Esophagus squamous epithelium (tissue), 4 donors: Measurements from ENCODE around the gene ATP11A.

Experiments used
- POLR2A ChIP-seq, 4 donors: fragments of 450-650 bp; IDR thresholded peaks; one replicate each; pipeline ENCODE4 v1.6.1; 2017; ENCODE audit warnings: antibody characterized with exemption in 4 of 4, mild to moderate bottlenecking in 4 of 4, moderate library complexity in 3 of 4
- TF ChIP-seq, protein P1 (sequence below), 6 experiments: fragments of 450-650 bp in 4 of 6; fragments of 200-600 bp in 2 of 6; sonication (generic) in 2 of 6; IDR thresholded peaks; one replicate each; pipeline ENCODE4 v1.5.1; 2016 to 2019; ENCODE audit warnings: antibody characterized with exemption in 6 of 6, mild to moderate bottlenecking in 4 of 6, moderate library complexity in 4 of 6

- TF ChIP-seq, protein P1, sequence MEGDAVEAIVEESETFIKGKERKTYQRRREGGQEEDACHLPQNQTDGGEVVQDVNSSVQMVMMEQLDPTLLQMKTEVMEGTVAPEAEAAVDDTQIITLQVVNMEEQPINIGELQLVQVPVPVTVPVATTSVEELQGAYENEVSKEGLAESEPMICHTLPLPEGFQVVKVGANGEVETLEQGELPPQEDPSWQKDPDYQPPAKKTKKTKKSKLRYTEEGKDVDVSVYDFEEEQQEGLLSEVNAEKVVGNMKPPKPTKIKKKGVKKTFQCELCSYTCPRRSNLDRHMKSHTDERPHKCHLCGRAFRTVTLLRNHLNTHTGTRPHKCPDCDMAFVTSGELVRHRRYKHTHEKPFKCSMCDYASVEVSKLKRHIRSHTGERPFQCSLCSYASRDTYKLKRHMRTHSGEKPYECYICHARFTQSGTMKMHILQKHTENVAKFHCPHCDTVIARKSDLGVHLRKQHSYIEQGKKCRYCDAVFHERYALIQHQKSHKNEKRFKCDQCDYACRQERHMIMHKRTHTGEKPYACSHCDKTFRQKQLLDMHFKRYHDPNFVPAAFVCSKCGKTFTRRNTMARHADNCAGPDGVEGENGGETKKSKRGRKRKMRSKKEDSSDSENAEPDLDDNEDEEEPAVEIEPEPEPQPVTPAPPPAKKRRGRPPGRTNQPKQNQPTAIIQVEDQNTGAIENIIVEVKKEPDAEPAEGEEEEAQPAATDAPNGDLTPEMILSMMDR (IDR thresholded peaks at IDR 0.05): no peak
- TF ChIP-seq POLR2A (IDR thresholded peaks at IDR 0.05): no peak
Measured at GRCh38 chr13:112898621-112899280, 208.9 kb downstream of the ATP11A start.
